HG03565 (cell line): ENCODE measurements around the gene NR0B1.

Experiments used
- ATAC-seq: cut with Tn5 transposase; IDR thresholded peaks from one replicate; pipeline ENCODE4 v1.9.1; 2021; ENCODE audit warnings: mild to moderate bottlenecking, moderate library complexity; ENCODE audit not compliant: unreplicated experiment

Gene NR0B1

DNA sequence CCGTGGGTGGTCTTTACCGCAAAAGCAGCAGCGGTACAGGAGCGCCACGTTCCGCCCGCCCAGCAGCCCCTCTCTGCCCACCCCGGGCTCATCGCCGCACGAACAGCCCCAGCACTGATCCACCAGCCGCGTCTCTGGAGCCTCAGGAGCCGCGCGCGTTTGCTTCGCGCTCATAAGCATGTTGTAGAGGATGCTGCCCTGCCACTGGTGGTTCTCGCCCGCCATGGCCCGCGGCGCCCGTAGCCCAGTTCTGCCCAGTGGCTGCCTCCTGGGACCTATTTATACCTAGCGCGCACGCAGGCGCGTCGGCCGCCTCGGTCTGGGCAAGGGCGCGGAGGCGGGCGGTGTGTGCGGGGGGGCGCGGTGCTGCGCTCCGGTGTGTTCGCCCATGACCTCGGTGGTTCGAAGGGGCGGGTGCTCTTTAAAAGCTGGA lies at the start of gene NR0B1:
Gene NR0B1 (minus strand): TSS at position 252 of the 433 bp plus-strand sequence. CDS start 27 bp downstream, at position 225.
- ATAC-seq = no peak

DNA sequence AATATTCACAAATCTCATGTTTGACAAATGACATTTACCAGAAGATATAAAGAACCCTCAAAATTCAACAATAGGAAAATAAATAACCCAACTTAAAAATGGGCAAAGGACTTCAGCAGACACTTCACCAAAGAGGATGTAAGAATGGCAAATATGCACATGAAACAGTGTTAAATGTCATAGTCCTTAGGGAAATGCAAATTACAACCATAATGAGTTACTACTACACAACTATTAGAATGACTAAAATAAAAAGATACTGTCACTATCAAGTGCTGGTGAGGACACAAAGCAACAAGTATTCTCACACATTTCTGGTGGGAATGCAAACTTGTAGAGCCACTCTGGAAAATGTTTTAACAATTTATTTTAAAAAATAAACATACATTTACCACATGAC lies 40.8 kb upstream of the NR0B1 start:
- no peak for ATAC-seq

DNA sequence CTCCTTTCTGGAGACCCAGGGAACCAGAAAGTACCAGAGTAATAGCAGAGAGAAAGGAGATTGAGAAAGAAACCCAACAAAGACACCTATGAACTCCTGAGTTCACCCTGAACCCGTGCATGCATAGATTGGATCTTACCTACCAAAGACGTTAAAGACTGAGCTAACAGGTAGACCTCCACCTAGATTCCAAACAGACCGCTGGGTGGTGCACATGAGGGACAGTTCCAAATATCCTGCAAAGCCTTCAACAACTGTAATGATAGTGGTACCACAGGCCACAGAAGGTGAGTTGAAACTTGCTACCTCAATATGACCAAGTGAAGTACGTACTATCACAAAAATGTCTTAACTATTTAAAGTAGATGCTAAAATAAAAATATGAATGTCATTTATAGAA lies 34.0 kb upstream of the NR0B1 start:
- no peak for ATAC-seq

DNA sequence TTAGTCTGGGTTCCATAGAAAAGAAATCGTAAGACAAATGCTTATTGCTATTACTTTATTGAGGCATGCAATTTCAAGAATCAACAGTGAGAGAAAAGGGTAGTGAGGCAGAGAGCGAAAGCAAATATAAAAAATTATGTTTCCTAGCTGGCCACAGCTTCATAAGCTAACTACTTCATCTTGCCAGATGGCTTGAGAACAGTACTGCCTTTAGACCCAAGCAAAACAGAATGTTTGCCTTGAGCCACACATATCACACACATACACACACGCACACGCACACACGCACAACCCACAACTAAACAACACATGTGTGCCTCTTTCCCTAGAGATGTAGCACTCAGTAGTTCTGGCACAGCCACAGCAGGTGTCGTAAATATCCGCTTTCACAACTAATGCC lies 31.6 kb upstream of the NR0B1 start:
- ATAC-seq = no peak

DNA sequence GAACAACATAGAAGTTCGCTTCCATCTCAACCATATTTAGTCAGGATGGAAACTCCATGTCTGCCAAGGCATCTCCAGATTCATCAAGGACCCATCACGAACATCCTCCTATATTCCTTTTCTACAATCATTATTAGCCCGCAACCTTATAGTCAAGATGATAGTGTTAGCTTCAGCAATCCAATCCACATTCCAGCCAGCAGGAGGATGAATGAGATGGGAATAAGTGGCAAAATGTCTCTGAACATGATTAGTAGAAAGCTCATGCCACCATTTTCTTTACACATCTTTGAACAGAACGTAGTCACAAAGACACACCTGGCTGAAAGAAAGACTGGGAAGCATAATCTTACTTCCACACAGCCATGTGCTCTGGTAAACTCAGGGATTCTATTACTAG lies 18.6 kb upstream of the NR0B1 start:
- ATAC-seq = no peak

DNA sequence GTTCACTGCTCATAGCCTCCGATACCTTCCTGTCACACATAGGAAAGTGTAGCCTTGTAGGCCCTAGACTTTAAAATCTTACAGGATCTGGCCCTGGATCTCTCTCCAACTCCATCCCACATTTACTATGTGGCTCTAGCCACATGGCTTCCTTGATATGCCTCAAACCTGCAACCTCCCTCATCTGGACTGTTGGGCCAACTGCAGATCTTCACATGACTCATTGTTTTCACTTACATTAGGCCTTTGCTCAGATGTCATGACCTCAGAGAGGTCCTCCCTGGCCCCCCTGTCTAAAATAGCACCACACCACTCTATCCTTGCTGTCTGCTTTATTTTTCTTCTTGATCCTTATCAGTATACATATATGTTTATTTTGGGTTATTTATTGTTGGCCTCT lies 8.1 kb upstream of the NR0B1 start:
- no peak for ATAC-seq

GRCh38 chrX:30313322-30313721 lies 4.1 kb upstream of the NR0B1 start:
- ATAC-seq = no peak

GRCh38 chrX:30312858-30313257 lies 3.7 kb upstream of the NR0B1 start:
- no peak for ATAC-seq

DNA sequence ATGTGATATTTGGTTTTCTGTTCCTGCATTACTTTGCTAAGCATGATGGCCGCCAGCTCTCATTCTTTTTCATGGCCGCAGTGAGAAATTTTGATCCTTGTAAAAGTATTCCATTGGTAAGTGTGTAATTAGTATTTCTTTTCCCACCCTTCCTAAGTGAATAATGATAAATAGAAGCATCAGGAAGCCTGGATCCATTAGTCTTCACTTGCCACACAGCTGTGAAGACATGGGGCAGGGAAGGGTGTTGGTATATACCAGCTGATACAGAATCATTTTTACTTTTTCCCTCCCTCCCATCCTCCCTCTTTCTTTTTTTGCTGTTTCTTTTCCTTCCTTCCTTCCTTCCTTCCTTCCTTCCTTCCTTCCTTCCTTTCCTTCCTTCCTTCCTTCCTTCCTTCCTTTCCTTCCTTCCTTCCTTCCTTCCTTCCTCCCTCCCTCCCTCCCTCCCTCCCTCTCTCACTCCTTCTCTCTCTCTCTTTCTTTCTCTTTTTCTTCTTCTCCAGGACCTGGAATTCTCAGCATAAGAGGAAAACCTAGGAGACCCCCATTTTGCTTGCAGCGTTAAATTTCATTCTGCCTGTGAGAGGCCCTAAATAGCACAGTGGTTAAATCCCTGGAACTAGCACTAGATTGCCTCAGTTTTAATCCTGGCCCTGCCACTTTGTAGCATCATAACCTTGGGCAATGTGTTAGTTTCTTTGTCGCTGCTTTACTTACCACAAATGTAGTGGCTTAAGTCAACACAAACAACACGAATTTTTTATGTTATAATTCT lies 1.4 kb upstream of the NR0B1 start:
- no peak for ATAC-seq

DNA sequence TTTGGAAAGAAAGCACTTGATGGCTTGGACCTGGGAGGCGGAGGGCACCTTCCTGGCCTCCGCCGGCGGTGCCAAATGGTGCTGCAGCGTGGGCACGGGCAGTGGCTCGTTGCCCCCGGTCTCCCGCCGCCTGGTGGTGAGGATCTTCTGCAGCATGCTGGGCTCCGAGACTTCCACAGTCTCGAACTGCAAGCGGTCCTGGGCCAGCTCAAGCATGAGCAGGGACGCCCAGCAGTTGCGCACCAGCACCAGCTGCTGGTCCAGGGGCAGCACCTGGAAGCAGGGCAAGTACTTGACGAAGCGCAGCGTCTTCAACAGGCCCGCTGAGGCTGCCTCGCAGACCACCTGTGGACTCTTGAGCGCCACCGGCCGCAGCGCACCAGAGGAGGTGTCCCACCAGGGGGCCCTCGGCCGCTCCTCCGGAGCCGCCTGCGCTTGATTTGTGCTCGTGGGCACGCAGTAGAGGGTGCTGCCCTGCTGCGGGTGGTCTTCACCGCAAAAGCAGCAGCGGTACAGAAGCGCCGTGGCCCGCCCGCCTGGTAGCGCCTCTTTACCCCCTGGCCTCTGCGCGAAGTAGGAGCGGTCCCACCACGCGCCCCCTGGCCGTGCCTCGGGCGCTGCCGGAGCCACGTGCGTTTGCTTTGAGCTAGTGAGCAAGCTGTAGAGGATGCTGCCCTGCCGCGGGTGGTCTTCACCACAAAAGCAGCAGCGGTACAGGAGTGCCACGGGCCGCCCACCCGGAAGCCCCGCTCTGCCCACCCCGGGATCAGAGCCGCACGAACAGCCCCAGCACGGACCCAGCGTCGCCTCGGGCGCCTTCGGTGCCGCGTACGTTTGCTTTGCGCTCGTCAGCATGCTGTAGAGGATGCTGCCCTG lies 689 bp downstream of the NR0B1 start:
- ATAC-seq = no peak

- ATAC-seq = no peak
These were observed 1.7 kb downstream of the NR0B1 start for GRCh38 chrX:30307466-30307865.

DNA sequence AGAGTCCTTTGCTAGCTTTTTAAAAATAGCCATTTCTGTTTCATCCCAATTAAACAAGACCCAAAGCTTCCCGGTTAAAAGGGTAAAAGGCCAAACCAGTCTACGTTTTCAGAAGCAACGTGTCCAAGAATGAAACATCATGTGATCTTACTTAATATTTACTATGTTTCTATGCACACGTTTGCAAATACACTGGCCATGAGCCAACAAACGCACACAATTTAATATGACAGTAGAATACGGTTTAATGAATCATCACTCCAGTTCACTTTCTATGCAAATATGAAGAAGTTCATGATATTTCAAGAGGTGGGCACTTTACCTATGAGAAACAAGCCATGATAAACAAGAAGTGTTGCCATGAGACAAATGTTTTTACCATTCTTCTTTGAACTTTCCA lies 4.3 kb downstream of the NR0B1 start:
- no peak for ATAC-seq

DNA sequence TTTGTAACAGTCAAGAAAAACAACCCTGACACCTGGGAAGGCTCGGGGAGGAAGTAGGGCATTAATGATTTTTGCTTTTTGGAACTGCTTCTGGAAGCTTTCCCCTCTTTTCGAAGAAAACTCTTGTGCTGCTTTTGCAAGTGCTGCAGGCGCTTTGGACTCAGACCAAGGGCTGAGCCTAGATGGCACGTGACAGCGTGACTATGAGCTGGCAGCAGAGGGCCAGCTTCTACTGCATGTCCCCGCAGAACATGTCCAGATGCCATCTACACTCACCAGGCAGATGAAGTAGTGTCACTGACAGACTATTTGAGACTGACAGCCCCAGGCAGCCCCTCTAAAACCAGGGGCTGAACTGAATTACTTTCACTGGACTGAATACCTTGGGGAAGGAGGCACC lies 6.2 kb downstream of the NR0B1 start:
- no peak for ATAC-seq

GRCh38 chrX:30301963-30302362 lies 7.2 kb downstream of the NR0B1 start:
- ATAC-seq = no peak

DNA sequence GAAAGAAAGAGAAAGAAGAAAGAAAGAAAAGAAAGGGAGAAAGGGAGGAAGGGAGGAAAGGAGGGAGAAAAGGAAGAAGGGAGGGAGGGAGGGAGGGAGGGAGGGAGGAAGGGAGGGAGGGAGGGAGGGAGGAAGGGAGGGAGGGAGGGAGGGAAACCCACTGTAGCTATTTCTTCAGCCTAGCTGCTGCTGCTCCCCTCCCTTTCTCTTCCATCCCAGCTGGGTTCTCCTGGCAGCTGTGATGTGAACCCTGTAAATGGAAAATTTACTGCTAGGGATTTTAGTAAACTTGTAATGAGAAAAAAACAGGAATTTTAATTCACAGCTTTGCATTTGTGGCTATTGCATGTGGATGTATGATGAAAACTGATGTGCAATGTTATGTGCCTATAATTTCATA lies 8.0 kb downstream of the NR0B1 start:
- ATAC-seq = no peak

DNA sequence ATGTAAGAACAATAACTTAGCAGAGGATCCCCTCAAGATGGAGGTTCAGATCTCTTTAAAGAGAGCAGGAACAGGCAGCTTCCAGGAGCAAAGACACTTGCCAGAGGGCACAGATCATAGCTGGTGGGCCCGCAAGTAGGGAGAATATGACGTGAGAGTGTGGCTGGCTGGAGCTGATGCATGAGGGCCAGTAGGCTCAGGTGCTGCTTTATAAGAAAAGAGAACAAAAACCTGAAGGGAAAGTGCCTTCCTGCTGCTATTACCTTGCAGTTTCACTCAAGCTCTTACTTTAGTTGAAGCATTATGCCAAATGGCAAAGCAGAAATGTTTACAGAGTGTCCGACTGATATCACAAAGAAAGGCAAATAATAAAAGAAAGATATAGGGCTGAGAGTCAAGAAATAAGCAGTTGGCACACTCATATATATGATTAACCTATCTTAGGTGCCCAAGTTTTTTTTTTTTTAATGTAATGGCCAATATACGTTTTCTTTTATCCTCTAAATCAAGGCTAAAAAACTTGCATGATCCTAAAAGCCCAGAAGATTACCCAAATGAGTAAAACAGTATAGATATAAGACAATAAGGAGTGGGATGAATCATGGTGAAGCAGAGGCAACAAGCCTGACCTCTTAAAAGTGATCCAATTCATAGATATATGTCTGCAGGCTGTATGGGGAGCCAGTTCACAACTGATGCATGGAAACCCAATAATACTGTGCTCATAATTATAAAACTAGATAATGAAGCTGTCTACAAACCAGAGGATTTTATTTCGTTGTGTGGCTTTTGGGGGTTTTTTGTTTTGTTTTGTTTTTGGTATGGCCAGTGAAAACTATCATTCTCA lies 12.6 kb downstream of the NR0B1 start:
- peak; percentile 48 for ATAC-seq

GRCh38 chrX:30283456-30284200 lies 25.6 kb downstream of the NR0B1 start:
- ATAC-seq = no peak

DNA sequence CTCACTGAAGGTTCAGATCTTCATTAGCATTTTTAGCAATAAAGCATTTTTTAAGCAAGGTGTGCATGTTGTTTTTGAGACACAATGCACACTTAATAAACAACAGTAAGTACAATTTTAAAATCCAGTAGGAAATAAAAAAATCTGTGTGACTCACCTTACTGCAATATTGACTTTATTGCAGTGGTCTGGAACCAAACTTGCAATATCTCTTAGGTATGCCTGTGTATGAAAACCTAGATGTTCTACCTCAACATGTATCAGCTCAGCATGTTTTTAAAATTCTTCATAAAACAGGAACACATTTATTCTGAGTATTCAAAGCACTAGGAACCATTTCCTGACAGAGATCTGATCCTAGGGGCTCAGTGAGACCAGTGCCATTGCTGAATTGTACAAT lies 26.7 kb downstream of the NR0B1 start:
- no peak for ATAC-seq

GRCh38 chrX:30280428-30280827 lies 28.8 kb downstream of the NR0B1 start:
- ATAC-seq = no peak

- ATAC-seq = no peak
These were observed 30.8 kb downstream of the NR0B1 start for GRCh38 chrX:30278365-30278764.
